ENCODE data around the gene RAB11FIP5. TPM values are rescaled to one million over a fixed set of nuclear protein-coding genes. Genes with fewer than 3 reads are reported as not detected.

Gene RAB11FIP5
- total RNA-seq, 1 donor from 2014 or later, result 21.8 TPM

DNA sequence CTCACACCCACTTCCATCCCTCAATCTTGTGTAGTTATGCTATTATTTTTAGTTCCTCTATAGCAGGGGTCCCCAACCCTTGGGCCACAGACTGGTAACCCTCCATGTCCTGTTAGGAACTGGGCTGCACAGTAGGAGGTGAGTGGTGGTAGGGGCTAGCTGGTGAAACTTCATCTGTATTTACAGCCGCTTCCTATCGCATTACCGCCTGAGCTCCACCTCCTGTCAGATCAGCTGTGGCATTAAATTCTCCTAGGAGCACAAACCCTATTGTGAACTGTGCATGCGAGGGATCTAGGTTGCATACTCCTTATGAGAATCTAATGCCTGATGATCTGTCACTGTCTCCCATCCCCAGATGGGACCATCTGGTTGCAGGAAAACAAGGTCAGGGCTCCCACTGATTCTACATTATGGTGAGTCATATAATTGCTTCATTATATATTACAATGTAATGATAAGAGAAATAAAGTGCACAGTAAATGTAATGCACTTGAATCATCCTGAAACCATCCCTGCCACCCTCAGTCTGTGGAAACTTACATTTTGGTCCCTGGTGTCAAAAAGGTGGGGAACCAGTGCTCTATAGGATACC, 1.6 kb upstream of the RAB11FIP5 start:
- intact Hi-C loops (cut with micrococcal nuclease), result no loop called here
- peaks cover 41% of the 10 kb centered on the region for H3K4me1 ChIP-seq
- DNase-seq, result no peak
- no peak overlapping the region for H3K4me3 ChIP-seq
- H3K27me3 ChIP-seq (ENCODE audit: low read depth), result no peaks in the 10 kb centered on the region
- no peak overlapping the region for H3K27ac ChIP-seq (replicated peaks)
- H3K9me3 ChIP-seq (replicated peaks), result no peaks in the 10 kb centered on the region
- TF ChIP-seq, protein P1, sequence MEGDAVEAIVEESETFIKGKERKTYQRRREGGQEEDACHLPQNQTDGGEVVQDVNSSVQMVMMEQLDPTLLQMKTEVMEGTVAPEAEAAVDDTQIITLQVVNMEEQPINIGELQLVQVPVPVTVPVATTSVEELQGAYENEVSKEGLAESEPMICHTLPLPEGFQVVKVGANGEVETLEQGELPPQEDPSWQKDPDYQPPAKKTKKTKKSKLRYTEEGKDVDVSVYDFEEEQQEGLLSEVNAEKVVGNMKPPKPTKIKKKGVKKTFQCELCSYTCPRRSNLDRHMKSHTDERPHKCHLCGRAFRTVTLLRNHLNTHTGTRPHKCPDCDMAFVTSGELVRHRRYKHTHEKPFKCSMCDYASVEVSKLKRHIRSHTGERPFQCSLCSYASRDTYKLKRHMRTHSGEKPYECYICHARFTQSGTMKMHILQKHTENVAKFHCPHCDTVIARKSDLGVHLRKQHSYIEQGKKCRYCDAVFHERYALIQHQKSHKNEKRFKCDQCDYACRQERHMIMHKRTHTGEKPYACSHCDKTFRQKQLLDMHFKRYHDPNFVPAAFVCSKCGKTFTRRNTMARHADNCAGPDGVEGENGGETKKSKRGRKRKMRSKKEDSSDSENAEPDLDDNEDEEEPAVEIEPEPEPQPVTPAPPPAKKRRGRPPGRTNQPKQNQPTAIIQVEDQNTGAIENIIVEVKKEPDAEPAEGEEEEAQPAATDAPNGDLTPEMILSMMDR (IDR thresholded peaks at IDR 0.05; ENCODE audit: borderline replicate concordance), result no peak
- no peaks in the 10 kb centered on the region for H3K36me3 ChIP-seq

DNA sequence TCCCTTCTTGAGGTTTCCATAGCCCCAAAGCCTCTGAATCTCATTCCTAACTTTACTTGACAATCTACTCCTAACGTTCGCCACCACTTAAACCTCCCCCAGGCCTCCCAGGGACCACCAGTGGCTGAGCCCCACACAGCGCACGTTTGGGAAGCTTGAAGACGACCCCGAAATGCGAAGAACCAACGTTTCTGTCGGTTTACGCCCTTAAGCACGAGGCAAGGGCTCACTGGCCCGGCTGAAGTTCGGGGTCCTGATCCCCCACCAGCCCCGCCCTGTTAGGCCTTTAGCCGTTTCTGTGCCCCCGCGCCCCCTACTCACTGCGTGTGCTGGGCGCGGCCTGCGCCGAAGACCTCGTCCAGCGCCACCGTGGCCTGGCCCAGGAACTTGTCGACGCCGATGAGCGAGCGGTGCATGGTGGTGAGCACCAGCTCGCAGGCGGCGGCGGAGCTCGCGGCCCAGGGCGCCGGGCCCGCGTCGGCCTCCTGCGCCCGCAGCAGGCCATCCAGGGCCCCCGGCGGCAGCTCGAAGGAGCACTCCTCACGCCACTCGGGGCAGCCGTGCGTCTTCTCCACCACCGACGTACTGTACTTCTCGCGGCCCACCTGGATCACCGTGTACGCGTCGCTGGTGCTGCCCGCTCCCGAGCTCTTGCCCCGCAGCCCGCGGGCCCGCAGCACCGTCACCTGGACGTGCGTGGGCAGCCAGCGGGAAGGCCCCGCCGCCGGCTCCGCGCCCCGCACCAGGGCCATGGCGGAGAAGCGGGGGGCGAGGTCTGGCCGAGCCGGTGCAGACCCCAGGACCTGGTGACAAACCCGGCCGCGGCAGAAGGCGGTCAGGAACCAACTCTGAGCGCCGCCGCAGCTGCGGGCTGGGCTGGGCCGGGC, 479 bp downstream of the RAB11FIP5 start:
- peak overlapping the region; percentile 96 for H3K4me3 ChIP-seq
- DNase-seq, result peak; percentile 28
- peaks cover 54% of the 10 kb centered on the region for H3K4me1 ChIP-seq
- intact Hi-C loops (cut with micrococcal nuclease), result no loop called here
- TF ChIP-seq, protein P1 (IDR thresholded peaks at IDR 0.05; ENCODE audit: borderline replicate concordance), result no peak
- H3K36me3 ChIP-seq, result no peaks in the 10 kb centered on the region
- H3K27me3 ChIP-seq (ENCODE audit: low read depth), result no peaks in the 10 kb centered on the region
- no peaks in the 10 kb centered on the region for H3K9me3 ChIP-seq (replicated peaks)
- peak overlapping the region; percentile 83 for H3K27ac ChIP-seq (replicated peaks)

DNA sequence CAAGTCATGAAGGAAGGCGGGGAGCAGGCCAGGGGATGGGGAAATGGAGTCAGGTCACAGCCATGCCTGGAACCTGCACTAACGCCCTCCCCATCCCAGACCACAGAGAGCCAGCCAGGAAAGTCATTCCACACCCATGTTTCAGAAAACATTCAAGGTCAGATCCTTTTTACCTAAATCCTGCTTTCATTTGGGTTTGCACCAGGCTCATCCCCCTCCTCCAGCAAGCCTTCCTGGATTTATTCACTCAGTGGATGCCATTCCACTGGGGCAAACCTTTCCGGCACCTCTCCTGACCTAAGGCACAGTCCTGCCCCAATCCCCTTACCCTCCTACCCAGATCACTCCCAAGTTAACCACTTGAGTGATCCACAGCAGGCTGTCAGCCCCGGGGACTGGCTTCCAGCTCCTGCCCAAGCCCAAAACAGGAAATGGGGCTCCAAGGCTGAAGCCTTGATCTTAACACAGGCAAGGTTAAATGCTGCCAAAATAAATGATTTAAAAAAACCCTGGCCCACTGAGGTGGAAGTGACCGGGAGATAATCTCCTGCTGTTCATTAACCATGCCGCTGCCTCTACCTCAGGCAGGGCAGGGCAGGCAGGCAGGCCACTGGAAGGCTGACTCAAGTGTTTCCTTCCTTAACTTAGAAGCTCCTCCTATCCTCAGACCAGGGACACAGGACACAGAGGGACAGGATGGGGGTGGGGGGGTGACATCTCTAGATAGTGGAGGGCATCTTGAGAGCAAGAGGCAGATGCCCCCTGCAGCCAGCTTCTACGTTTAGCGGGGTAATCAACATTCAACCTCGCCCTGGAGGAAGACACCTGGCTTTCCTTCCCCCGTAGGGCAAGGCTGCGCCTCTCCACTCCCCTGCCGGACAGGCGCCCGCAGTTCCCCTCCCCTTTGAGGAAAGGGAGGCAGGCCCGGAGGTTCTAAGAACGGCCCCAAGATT, 1.4 kb downstream of the RAB11FIP5 start:
- Histone ChIP-seq H3K9me3 (replicated peaks) (no peaks in the 10 kb centered on the region), H3K4me1 (peaks cover 63% of the 10 kb centered on the region), H3K4me3 (peak overlapping the region; percentile 96), H3K27me3 (ENCODE audit: low read depth) (no peaks in the 10 kb centered on the region), H3K36me3 (no peaks in the 10 kb centered on the region), H3K27ac (replicated peaks) (peak overlapping the region; percentile 83)
- no peak for DNase-seq
- TF ChIP-seq, protein P1 (IDR thresholded peaks at IDR 0.05; ENCODE audit: borderline replicate concordance), result no peak
- intact Hi-C loops (cut with micrococcal nuclease), result no loop called here

DNA sequence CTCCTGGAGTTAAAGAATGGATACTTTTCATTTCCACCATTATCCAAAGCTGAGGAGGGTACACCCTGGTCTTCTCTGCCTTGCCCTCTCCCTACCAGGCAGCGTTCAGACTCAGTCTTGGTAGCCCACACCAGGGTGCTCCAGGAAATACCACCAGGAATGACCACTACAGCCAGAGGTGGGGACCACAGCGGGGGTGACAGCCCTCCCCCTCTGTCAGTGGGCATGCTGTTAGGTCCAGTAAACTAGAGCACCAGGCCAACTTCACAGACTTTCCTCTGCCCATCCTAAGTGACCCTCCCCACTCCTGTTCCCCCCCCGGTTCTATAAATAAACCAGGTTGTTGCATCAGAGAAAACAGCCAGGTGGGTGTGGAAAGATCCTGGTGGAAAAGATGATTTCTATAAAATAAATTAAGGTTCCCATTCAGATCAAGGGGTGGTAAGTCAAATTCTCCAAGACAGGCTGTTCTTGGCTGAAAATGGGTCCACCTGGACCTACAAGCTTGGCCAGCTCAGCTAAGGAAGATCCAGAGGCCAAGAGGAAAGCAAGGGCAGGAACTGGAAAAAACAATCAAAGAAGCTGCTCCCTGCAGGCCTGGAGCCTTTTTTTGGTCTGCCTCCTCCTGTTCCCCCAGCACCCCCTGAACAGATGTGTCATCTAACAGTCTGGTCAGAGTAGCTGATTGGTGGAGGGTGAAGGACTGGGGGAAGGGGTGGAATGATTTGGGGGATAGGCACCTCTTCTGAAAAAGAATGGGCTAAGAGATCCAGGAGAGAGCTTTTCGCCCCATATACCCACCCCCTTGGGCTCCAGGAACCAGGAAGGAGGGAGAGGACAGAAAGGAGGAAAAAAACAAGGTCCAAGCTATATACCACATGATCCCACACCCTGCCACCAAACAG, 2.3 kb downstream of the RAB11FIP5 start:
- Histone ChIP-seq H3K4me3 (peak overlapping the region; percentile 96), H3K9me3 (replicated peaks) (no peaks in the 10 kb centered on the region), H3K4me1 (peaks cover 66% of the 10 kb centered on the region), H3K27me3 (ENCODE audit: low read depth) (no peaks in the 10 kb centered on the region), H3K27ac (replicated peaks) (peak overlapping the region; percentile 83), H3K36me3 (no peaks in the 10 kb centered on the region)
- DNase-seq, result no peak
- TF ChIP-seq, protein P1 (IDR thresholded peaks at IDR 0.05; ENCODE audit: borderline replicate concordance), result no peak
- intact Hi-C loops (cut with micrococcal nuclease), result no loop called here
